GM18511 (cell line): ENCODE results near the gene DRAXIN.

ENCODE experiments used
- ATAC-seq: cut with Tn5 transposase; IDR thresholded peaks from one replicate; pipeline ENCODE4 v1.9.1; 2021; ENCODE audit warnings: mild to moderate bottlenecking, moderate library complexity; ENCODE audit not compliant: unreplicated experiment

The DRAXIN gene

GRCh38 chr1:11735531-11735853 is 44.0 kb downstream of the DRAXIN start:
- no peak for ATAC-seq

- ATAC-seq, result no peak
These were observed 44.6 kb downstream of the DRAXIN start, which contains the start of gene AGTRAP for GRCh38 chr1:11735854-11736745. AGTRAP (plus strand) TSS chr1:11736136; CDS start chr1:11736209, 73 bp downstream.

- no peak for ATAC-seq
These were observed 45.5 kb downstream of the DRAXIN start for GRCh38 chr1:11736746-11737639.

GRCh38 chr1:11738096-11738495 is 46.6 kb downstream of the DRAXIN start:
- ATAC-seq, result no peak

- no peak for ATAC-seq
These were observed 47.3 kb downstream of the DRAXIN start for GRCh38 chr1:11738783-11739182.

- no peak for ATAC-seq
These were observed 49.0 kb downstream of the DRAXIN start for GRCh38 chr1:11740258-11741192.

- ATAC-seq, result no peak
These were observed 50.0 kb downstream of the DRAXIN start for GRCh38 chr1:11741482-11741881.

GRCh38 chr1:11741919-11742558 is 50.5 kb downstream of the DRAXIN start:
- ATAC-seq, result no peak

- ATAC-seq, result no peak
These were observed 52.8 kb downstream of the DRAXIN start for GRCh38 chr1:11744287-11744686.

- ATAC-seq, result no peak
These were observed 54.6 kb downstream of the DRAXIN start for GRCh38 chr1:11746092-11746491.

- ATAC-seq, result no peak
These were observed 55.4 kb downstream of the DRAXIN start for GRCh38 chr1:11746795-11747487.

- no peak for ATAC-seq
These were observed 57.0 kb downstream of the DRAXIN start for GRCh38 chr1:11748294-11749202.

GRCh38 chr1:11749203-11749689 is 57.7 kb downstream of the DRAXIN start:
- no peak for ATAC-seq

- no peak for ATAC-seq
These were observed 58.5 kb downstream of the DRAXIN start for GRCh38 chr1:11749996-11750395.

GRCh38 chr1:11751087-11751486 is 59.6 kb downstream of the DRAXIN start:
- ATAC-seq, result no peak

- ATAC-seq, result no peak
These were observed 61.0 kb downstream of the DRAXIN start for GRCh38 chr1:11752359-11753088.

- no peak for ATAC-seq
These were observed 62.2 kb downstream of the DRAXIN start for GRCh38 chr1:11753555-11754208.
